HEK293 (cell line): ENCODE results near the gene DSC2.

Source experiments
- FEZF1 ChIP-seq: fragments of 450-650 bp; formaldehyde crosslinking; IDR thresholded peaks from 2 replicates; pipeline ENCODE4 v1.5.1; 2016; ENCODE audit warnings: missing biosample characterization, missing genetic modification characterization
- GFI1B ChIP-seq: fragments of 450-650 bp; formaldehyde crosslinking; IDR thresholded peaks from 2 replicates; pipeline ENCODE4 v1.5.1; 2016; ENCODE audit warnings: missing biosample characterization, missing genetic modification characterization
- GLIS1 ChIP-seq: fragments of 450-650 bp; formaldehyde crosslinking; IDR thresholded peaks from 2 replicates; pipeline ENCODE4 v1.5.1; 2016; ENCODE audit warnings: missing biosample characterization, missing genetic modification characterization
- GLIS2 ChIP-seq: fragments of 450-650 bp; formaldehyde crosslinking; IDR thresholded peaks from 2 replicates; pipeline ENCODE4 v1.5.1; 2016; ENCODE audit warnings: missing biosample characterization, missing genetic modification characterization
- HOXD13 ChIP-seq: sonication (generic); formaldehyde crosslinking; IDR thresholded peaks from 2 replicates; pipeline ENCODE4 v1.8.0; 2022; ENCODE audit warnings: missing genetic modification reagents, borderline replicate concordance
- IKZF3 ChIP-seq: fragments of 450-650 bp; IDR thresholded peaks from 2 replicates; pipeline ENCODE4 v1.5.0; 2018; ENCODE audit warnings: missing biosample characterization, mild to moderate bottlenecking, missing genetic modification characterization, moderate library complexity
- KLF1 ChIP-seq: fragments of 450-650 bp; formaldehyde crosslinking; IDR thresholded peaks from 2 replicates; pipeline ENCODE4 v1.5.1; 2016; ENCODE audit warnings: missing biosample characterization, missing genetic modification characterization
- KLF10 ChIP-seq: fragments of 450-650 bp; IDR thresholded peaks from 2 replicates; pipeline ENCODE4 v1.5.1; 2018; ENCODE audit warnings: missing biosample characterization, mild to moderate bottlenecking, missing genetic modification characterization
- OSR2 ChIP-seq: fragments of 450-650 bp; formaldehyde crosslinking; IDR thresholded peaks from 2 replicates; pipeline ENCODE4 v1.5.1; 2016; ENCODE audit warnings: missing biosample characterization, missing genetic modification characterization
- PRDM6 ChIP-seq: fragments of 450-650 bp; formaldehyde crosslinking; IDR thresholded peaks from 2 replicates; pipeline ENCODE4 v1.5.1; 2017; ENCODE audit warnings: missing biosample characterization, missing genetic modification characterization
- TSHZ1 ChIP-seq: fragments of 450-650 bp; formaldehyde crosslinking; IDR thresholded peaks from 2 replicates; pipeline ENCODE4 v1.5.1; 2016; ENCODE audit warnings: missing biosample characterization, missing genetic modification characterization, borderline replicate concordance
- ZBTB17 ChIP-seq: fragments of 450-650 bp; formaldehyde crosslinking; IDR thresholded peaks from 2 replicates; pipeline ENCODE4 v1.5.1; 2016; ENCODE audit warnings: missing biosample characterization, missing genetic modification characterization
- ZBTB21 ChIP-seq: fragments of 450-650 bp; formaldehyde crosslinking; IDR thresholded peaks from 2 replicates; pipeline ENCODE4 v1.5.1; 2017; ENCODE audit warnings: missing biosample characterization, missing genetic modification characterization
- ZEB2 ChIP-seq: fragments of 450-650 bp; formaldehyde crosslinking; IDR thresholded peaks from 2 replicates; pipeline ENCODE4 v1.5.1; 2016; ENCODE audit warnings: missing biosample characterization, missing genetic modification characterization
- ZFP69B ChIP-seq: fragments of 450-650 bp; formaldehyde crosslinking; IDR thresholded peaks from 2 replicates; pipeline ENCODE4 v1.5.1; 2016; ENCODE audit warnings: missing biosample characterization, missing genetic modification characterization
- ZNF184 ChIP-seq: fragments of 450-650 bp; IDR thresholded peaks from 2 replicates; pipeline ENCODE4 v1.5.1; 2018; ENCODE audit warnings: missing biosample characterization, mild to moderate bottlenecking, missing genetic modification characterization
- ZNF280D ChIP-seq: fragments of 450-650 bp; formaldehyde crosslinking; IDR thresholded peaks from 2 replicates; pipeline ENCODE4 v1.5.1; 2016; ENCODE audit warnings: missing biosample characterization, missing genetic modification characterization
- ZNF324 ChIP-seq: fragments of 450-650 bp; formaldehyde crosslinking; IDR thresholded peaks from 2 replicates; pipeline ENCODE4 v1.5.1; 2016; ENCODE audit warnings: missing biosample characterization, missing genetic modification characterization
- ZNF335 ChIP-seq: fragments of 450-650 bp; formaldehyde crosslinking; conservative IDR thresholded peaks from 2 replicates; pipeline ENCODE4 v1.5.1; 2016; ENCODE audit warnings: missing biosample characterization, missing genetic modification characterization
- ZNF398 ChIP-seq: fragments of 450-650 bp; formaldehyde crosslinking; IDR thresholded peaks from 2 replicates; pipeline ENCODE4 v1.5.1; 2017; ENCODE audit warnings: missing biosample characterization, missing genetic modification characterization
- ZNF580 ChIP-seq: fragments of 450-650 bp; formaldehyde crosslinking; IDR thresholded peaks from 2 replicates; pipeline ENCODE4 v1.5.1; 2016; ENCODE audit warnings: missing biosample characterization, missing genetic modification characterization
- ZNF639 ChIP-seq: fragments of 450-650 bp; formaldehyde crosslinking; IDR thresholded peaks from 2 replicates; pipeline ENCODE4 v1.5.1; 2016; ENCODE audit warnings: missing biosample characterization, missing genetic modification characterization
- ZNF692 ChIP-seq: fragments of 450-650 bp; formaldehyde crosslinking; IDR thresholded peaks from 2 replicates; pipeline ENCODE4 v1.5.1; 2016; ENCODE audit warnings: missing biosample characterization, missing genetic modification characterization
- ZSCAN4 ChIP-seq: fragments of 450-650 bp; formaldehyde crosslinking; IDR thresholded peaks from 2 replicates; pipeline ENCODE4 v1.5.1; 2017; ENCODE audit warnings: missing biosample characterization, missing genetic modification characterization

Gene DSC2

GRCh38 chr18:31011455-31011854 lies 90.8 kb downstream of the DSC2 start (continued):
- TF ChIP-seq KLF1 (tag by site-specific recombination) (peak; percentile 26; the same call in 1 of the 2 replicates), ZEB2 (tag by site-specific recombination) (peak; percentile 85), TSHZ1 (peak; percentile 89), ZNF335 (tag by site-specific recombination) (peak; percentile 46; the same call in 1 of the 2 replicates), GLIS1 (tag by site-specific recombination) (0 out of 2 replicates have a peak, but pooled peaks have one; percentile 28), HOXD13 (CRISPR knock-in tag) (peak; percentile 55; the same call in 1 of the 2 replicates), GLIS2 (tag by site-specific recombination) (peak; percentile 50), ZNF580 (tag by site-specific recombination) (peak; percentile 85; the same call in 1 of the 2 replicates), FEZF1 (tag by site-specific recombination) (peak; percentile 63), ZNF692 (peak; percentile 88), ZNF639 (tag by site-specific recombination) (0 out of 2 replicates have a peak, but pooled peaks have one; percentile 61), GFI1B (tag by site-specific recombination) (peak; percentile 86), ZNF398 (tag by site-specific recombination) (peak; percentile 59), ZNF184 (tag by site-specific recombination) (peak; percentile 74), OSR2 (tag by site-specific recombination) (peak; percentile 66; the same call in 1 of the 2 replicates), PRDM6 (tag by site-specific recombination) (peak; percentile 91), IKZF3 (0 out of 2 replicates have a peak, but pooled peaks have one; percentile 20), ZFP69B (tag by site-specific recombination) (peak; percentile 35; the same call in 1 of the 2 replicates), ZNF324 (peak; percentile 66; the same call in 1 of the 2 replicates), ZSCAN4 (tag by site-specific recombination) (peak; percentile 46), ZNF280D (tag by site-specific recombination) (peak; percentile 19; the same call in 1 of the 2 replicates), ZBTB21 (tag by site-specific recombination) (peak; percentile 76; the same call in 1 of the 2 replicates), ZBTB17 (tag by site-specific recombination) (peak; percentile 81), KLF10 (tag by site-specific recombination) (peak; percentile 27; the same call in 1 of the 2 replicates)
